NB4 (cell line): ENCODE data around the gene MAP4K4.

ENCODE experiments used
- CTCF ChIP-seq: IDR thresholded peaks from one replicate; pipeline ENCODE4 v1.5.1; 2012; ENCODE audit warnings: low read depth, low read length
- MYC ChIP-seq: IDR thresholded peaks from 2 replicates; pipeline ENCODE4 v1.6.1; 2011; ENCODE audit warnings: low read depth, low read length

- no peak for TF ChIP-seq CTCF
- no peak for TF ChIP-seq MYC
Measured at GRCh38 chr2:101912545-101912944, 215.0 kb downstream of the MAP4K4 start.
